ENCODE data around the gene AGAP1. TPM values are rescaled to one million over a fixed set of nuclear protein-coding genes. Genes with fewer than 3 reads are reported as not detected.

The AGAP1 gene
- total RNA-seq, 2 donors from 2014 or later: 19.1 to 20.8 TPM

GRCh38 chr2:235561450-235561849, 67.6 kb downstream of the AGAP1 start:
- H3K9me3 ChIP-seq: no peaks in the 10 kb centered on the region
- no peak for ATAC-seq (ENCODE audit: insufficient number of reproducible peaks, low FRiP score, low read depth)
- H3K27ac ChIP-seq: no peak overlapping the region
- TF ChIP-seq CTCF (IDR thresholded peaks at IDR 0.05): no peak
- no peak for DNase-seq (ENCODE audit: low spot score)
- H3K36me3 ChIP-seq: no peaks in the 10 kb centered on the region
- no peak overlapping the region for H3K4me3 ChIP-seq
- H3K4me1 ChIP-seq (ENCODE audit: control insufficient read depth in 1 of 2, low read depth in 2 of 2): peaks cover 6 to 16% of the 10 kb centered on the region in 2 donors
- no peaks in the 10 kb centered on the region for H3K27me3 ChIP-seq (replicated peaks; ENCODE audit: insufficient read depth)

GRCh38 chr2:235562065-235562747, 68.4 kb downstream of the AGAP1 start:
- Histone ChIP-seq H3K27me3 (replicated peaks; ENCODE audit: insufficient read depth) (no peaks in the 10 kb centered on the region), H3K36me3 (no peaks in the 10 kb centered on the region), H3K27ac (no peak overlapping the region), H3K4me3 (no peak overlapping the region), H3K9me3 (no peaks in the 10 kb centered on the region), H3K4me1 (ENCODE audit: control insufficient read depth in 1 of 2, low read depth in 2 of 2) (peaks cover 6 to 16% of the 10 kb centered on the region in 2 donors)
- no peak for DNase-seq (ENCODE audit: low spot score)
- TF ChIP-seq CTCF (IDR thresholded peaks at IDR 0.05): no peak
- no peak for ATAC-seq (ENCODE audit: insufficient number of reproducible peaks, low FRiP score, low read depth)

GRCh38 chr2:235563056-235563910, 69.4 kb downstream of the AGAP1 start:
- Histone ChIP-seq H3K4me1 (ENCODE audit: control insufficient read depth in 1 of 2, low read depth in 2 of 2) (peaks cover 6 to 16% of the 10 kb centered on the region in 2 donors), H3K27me3 (replicated peaks; ENCODE audit: insufficient read depth) (no peaks in the 10 kb centered on the region), H3K36me3 (no peaks in the 10 kb centered on the region), H3K9me3 (peaks cover 1% of the 10 kb centered on the region), H3K27ac (no peak overlapping the region), H3K4me3 (no peak overlapping the region)
- TF ChIP-seq CTCF (IDR thresholded peaks at IDR 0.05): no peak
- DNase-seq (ENCODE audit: low spot score): no peak
- ATAC-seq (ENCODE audit: insufficient number of reproducible peaks, low FRiP score, low read depth): no peak

GRCh38 chr2:235564066-235564465, 70.2 kb downstream of the AGAP1 start:
- Histone ChIP-seq H3K27me3 (replicated peaks; ENCODE audit: insufficient read depth) (no peaks in the 10 kb centered on the region), H3K9me3 (peaks cover 7% of the 10 kb centered on the region), H3K4me3 (no peak overlapping the region), H3K4me1 (ENCODE audit: control insufficient read depth in 1 of 2, low read depth in 2 of 2) (peaks cover 6 to 16% of the 10 kb centered on the region in 2 donors), H3K27ac (no peak overlapping the region), H3K36me3 (no peaks in the 10 kb centered on the region)
- no peak for TF ChIP-seq CTCF (IDR thresholded peaks at IDR 0.05)
- DNase-seq (ENCODE audit: low spot score): no peak
- ATAC-seq (ENCODE audit: insufficient number of reproducible peaks, low FRiP score, low read depth): no peak

GRCh38 chr2:235564884-235565530, 71.2 kb downstream of the AGAP1 start:
- H3K27me3 ChIP-seq (replicated peaks; ENCODE audit: insufficient read depth): no peaks in the 10 kb centered on the region
- no peak for DNase-seq (ENCODE audit: low spot score)
- TF ChIP-seq CTCF (IDR thresholded peaks at IDR 0.05): no peak

More at GRCh38 chr2:235564884-235565530, 71.2 kb downstream of the AGAP1 start:
- no peak overlapping the region for H3K27ac ChIP-seq
- H3K36me3 ChIP-seq: no peaks in the 10 kb centered on the region
- peaks cover 6 to 16% of the 10 kb centered on the region in 2 donors for H3K4me1 ChIP-seq (ENCODE audit: control insufficient read depth in 1 of 2, low read depth in 2 of 2)
- peaks cover 7% of the 10 kb centered on the region for H3K9me3 ChIP-seq
- ATAC-seq (ENCODE audit: insufficient number of reproducible peaks, low FRiP score, low read depth): no peak
- no peak overlapping the region for H3K4me3 ChIP-seq

Measured in thoracic aorta (tissue), 2 donors.